Right kidney (tissue), 1 donor: Measurements from ENCODE around the gene COQ6.
"Not testable (repeated sequence)": the region's sequence is repeated elsewhere in the genome, so short reads cannot be mapped to it uniquely, and the experiment has no call there.

Experiments
- DNase-seq: peaks from one replicate; pipeline ENCODE4 v3.0.0-alpha.2; 2016

Gene COQ6

DNA sequence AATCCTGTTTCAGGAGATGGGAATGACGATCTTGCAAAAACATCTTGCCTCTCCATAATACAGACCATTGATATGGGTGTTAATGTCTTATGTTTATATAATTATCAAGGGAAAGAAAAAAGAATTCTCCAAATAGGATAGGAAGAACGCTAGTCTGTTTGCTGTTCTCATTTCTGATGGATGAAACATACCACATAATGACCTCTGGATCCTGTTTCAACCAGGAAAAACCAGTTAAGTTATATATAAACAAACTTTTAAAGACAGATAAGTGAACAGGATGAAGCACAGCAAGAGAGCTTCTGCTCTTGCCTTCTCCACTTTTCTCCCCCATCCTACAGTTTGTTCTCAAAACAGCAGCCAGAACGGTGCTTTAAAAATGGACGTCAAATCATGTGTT lies 27.8 kb downstream of the COQ6 start:
- no peak for DNase-seq

DNA sequence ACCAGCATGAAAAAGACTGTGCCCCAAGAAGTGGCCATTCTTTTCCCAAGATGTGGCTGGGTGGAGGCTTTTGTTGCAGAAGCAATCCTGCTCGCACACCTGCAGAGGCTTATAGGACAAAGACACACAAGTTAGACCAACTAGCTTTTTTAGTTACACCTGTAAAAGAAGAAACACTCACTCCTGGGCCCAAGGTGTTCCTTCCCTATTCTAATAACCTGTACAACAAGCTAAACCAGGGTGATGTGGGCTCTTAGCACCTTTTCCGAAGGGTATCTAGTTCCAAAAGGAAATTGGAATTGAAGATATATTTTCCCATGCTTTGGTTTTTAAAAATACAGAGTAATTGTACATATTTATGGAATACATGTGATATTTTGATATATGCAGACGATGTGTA lies 38.0 kb downstream of the COQ6 start:
- DNase-seq = no peak

DNA sequence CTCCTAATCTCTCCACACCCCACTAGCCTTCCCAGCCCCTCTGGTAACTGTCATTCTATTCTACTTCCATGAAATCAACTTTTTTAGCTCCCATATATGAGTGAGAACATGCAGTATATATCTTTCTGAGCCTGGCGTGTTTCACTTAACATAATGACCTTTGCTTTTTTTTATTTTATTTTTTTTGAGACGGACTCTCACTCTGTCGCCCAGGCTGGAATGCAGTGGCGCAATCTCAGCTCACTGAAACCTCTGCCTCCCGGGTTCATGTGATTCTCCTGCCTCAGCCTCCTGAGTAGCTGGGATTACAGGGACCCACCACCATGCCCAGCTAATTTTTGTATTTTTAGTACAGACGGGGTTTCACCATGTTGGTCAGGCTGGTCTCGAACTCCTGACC lies 38.6 kb downstream of the COQ6 start:
- not testable (repeated sequence) for DNase-seq

DNA sequence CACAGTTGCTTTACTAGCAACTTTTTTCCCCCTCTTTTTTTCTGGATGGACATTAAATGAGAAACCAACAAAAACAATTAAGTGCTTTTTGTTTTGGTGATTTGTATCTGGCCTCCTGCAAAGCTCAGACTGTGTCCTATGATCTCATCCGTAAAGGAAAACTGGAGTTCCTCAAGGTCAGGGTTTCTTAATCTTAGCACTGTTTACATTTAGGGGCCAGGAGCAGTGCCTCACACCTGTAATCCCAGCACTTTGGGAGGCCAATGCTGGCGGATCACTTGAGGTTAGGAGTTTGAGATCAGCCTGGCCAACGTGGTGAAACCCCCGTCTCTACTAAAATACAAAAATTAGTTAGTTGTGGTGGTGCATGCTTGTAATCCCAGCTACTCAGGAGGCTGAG lies 41.0 kb downstream of the COQ6 start:
- DNase-seq = no peak

DNA sequence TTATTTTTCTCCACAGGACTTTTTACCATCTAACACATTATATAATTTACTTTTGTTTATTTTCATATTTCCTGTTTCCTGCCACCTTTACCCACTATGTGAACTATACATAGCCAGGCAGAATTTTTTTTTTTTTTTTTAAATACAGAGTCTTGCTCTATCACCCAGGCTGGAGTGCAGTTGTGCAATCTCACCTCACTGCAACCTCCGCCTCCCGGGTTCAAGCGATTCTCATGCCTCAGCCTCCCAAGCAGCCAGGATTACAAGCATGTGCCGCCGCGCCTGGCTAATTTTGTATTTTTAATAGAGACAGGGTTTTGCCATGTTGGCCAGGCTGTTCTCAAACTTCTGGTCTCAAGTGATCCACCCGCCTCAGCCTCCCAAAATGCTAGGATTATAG lies 44.8 kb downstream of the COQ6 start:
- not testable (repeated sequence) for DNase-seq

DNA sequence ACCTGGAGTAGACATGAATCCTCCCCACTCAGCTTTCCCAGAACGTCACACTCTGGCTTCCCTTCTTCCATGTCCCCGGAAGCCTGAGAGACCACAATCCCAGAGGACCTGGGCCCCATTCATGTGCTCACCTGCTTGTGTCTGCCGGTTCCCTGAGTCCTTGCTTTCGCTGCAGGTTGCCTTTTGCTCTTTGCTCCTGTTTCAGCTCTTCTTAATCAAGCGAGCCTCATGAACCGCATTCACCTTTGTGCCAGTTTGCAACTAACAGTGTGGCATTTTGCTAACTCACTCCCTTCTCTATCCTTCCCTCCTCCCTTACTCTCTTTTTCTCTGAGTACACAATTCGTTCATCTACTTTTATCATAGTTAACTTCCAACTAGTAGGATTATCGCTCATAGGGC lies 45.9 kb downstream of the COQ6 start:
- peak; percentile 12 for DNase-seq

DNA sequence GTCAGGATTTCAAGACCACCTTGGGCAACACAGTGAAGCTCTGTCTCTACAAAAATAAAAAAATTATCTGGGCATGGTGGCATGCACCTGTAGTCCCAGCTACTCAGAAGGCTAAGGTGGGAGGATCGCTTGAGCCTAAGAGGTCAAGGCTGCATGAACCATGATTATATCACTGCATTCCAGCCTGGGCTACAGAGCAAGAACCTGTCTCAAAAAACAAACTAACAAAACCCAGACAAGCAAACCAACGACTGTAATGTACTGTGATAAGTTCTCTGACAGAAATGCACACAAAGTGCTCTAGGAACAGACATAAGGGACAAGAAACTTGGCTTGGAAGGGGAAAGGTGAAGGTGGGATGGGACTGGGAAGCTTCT lies 46.6 kb downstream of the COQ6 start:
- DNase-seq = peak; percentile 31

DNA sequence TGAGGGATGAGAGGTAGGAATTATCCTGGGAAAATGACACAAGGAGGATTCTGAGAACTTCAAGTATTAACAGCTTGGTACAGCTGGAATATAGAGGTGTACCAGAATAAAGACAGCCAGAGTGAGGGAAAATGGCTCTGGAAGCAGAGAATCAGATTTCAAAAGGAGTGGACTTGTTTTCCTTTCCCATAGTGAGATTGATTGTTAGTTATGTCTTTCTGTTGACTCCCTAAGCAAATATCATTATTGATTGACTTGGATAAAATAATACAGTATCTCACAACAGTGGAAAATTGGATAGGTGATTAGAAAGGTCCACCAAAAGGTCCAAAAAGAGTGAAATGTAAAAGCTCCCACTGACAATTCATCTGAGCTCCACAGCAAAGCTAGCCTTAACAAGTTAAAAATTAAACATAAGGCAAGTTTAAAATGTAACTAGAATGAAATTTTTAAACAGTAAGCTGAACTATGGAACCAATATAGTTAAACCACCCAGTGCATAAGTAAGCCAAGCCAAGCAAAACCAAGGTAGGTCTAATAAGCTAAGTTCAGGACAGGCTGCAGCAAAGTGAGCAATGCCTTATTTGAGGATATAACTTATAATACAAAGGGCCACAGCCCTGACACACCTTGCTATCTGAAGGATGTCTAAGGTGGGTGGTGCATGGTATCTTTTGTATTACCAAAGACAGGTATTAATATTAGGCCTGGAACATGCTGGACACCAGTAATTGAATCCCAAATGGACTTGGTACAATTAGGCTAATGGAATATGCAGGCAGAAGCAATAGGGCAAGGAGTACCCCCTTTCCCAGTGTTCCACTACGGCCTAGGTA lies 47.2 kb downstream of the COQ6 start:
- peak; percentile 20 for DNase-seq

DNA sequence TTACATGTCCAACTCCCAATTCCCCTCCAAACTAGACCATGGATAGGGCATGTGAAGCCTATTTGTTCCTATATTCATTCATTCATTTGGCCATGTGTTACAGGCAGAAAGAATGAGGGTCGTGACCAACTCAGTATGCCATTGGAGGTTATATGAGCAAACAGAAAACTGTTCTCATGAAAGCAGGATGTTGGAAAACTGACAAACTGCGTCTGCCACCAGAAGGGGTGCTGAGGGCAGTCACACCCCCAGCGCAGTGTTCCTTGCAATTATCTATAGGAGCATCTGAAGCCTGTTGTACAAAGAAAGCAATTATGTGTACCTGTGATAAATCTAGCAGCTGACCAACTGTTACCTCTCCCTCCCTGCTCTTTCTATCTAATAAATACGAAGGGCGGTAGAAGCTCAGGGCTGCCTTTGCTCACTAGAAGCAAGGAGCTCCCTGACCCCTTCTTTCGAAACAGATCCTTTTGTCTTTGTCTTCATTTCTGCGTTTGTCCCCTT lies 47.9 kb downstream of the COQ6 start:
- peak; percentile 24 for DNase-seq

DNA sequence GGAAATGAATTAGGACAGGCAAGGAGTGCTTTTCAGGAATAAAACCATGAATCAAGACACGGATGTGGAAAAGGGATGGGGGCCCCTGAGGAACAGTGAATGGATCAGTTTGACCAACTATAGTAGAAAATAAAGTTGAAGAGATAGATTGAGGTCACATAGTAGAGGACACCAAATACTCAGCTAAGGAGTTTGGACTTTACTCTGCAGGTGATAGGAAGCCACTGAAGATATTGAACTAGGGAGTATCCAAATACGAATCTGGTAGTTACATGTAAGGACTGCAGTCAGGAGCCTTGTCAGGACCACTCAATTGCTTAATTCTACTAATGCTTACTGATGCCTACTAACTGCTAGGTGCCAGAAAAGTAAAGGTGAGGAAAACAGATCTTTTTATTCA lies 48.6 kb downstream of the COQ6 start:
- no peak for DNase-seq

DNA sequence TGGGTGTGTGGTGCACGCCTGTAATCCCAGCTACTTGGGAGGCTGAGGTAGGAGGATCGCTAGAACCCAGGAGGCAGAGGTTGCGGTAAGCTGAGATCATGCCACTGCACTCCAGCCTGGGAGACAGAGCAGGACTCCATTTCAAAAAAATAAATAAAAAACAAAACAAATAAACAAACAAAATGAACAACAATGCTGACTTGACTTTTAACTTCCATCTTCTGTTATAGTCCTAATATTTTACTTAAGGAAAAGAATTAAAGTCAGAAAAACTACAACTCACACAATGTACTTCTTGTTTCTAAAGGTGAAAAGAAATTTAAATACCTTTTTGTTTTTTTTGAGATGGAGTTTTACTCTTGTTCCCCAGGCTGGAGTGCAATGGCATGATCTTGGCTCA lies 55.6 kb downstream of the COQ6 start:
- not testable (repeated sequence) for DNase-seq

DNA sequence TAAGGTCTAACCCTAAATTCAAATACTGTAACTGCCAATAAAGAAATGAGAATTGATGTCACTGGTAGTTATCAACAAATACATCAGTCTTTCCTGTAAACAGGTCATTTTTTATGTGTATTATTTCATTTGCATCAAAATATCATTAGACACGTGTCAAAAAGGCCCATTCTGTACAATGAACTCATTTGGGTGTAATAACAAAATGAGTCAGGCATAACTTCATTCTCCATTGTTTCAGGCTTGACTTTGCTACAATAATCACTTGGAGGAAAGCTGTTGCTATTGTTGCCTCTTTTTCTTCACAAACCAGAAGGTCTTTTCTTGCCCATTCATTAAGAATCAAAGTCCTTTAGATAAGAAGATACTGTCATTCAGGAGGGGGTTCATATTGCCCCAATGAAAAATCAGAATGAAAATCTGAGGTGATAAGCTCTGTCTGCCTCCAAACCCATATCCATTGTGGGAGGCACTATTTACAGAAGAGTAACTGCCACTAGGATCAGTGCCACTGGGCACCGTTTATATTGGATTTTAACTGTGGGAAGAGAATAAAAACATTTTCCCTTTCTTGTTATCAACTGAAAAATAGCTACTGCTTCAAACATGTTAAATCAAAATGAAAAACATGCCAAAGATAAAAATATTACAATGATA lies 58.9 kb downstream of the COQ6 start:
- no peak for DNase-seq
